MCF 10A (cell line): ENCODE measurements around the gene MYO1E. TPM values are rescaled to one million over a fixed set of nuclear protein-coding genes. Genes with fewer than 3 reads are reported as not detected.

Experiments
- BruUV-seq: library from RNA; stranded (reverse); fragments of 400-500 nt; replicated peaks from 2 replicates; lab custom pipeline; 2021; lab: Mats Ljungman, UMichigan
- CTCF ChIA-PET: fragments of 300-600 bp; sonication (Branson Sonifier 250); formaldehyde crosslinking; extraction: SDS; loops from one replicate; lab custom pipeline; 2021; ENCODE audit warnings: antibody characterized with exemption, inconsistent platforms; lab: Yijun Ruan, JAX
- POLR2A ChIA-PET: fragments of 300-600, 350-650 bp; sonication (Branson Sonifier 250); formaldehyde crosslinking; extraction: SDS; loops from one replicate; lab custom pipeline; 2020; ENCODE audit warnings: antibody characterized with exemption, inconsistent platforms; lab: Yijun Ruan, JAX
- DNase-seq: peaks from one replicate; pipeline ENCODE4 v3.0.0-alpha.2; 2018; ENCODE audit not compliant: unreplicated experiment
- H3K27ac Mint-ChIP-seq: one replicate; pipeline ENCODE4 v1.8.0; 2022; ENCODE audit warnings: mild to moderate bottlenecking, low read depth, mixed read lengths; ENCODE audit not compliant: unreplicated experiment
- H3K27me3 Mint-ChIP-seq: one replicate; pipeline ENCODE4 v1.8.0; 2022; ENCODE audit warnings: mixed read lengths; ENCODE audit not compliant: insufficient read depth, unreplicated experiment
- H3K36me3 Mint-ChIP-seq: one replicate; pipeline ENCODE4 v1.8.0; 2022; ENCODE audit warnings: mild to moderate bottlenecking, moderate library complexity, mixed read lengths; ENCODE audit not compliant: insufficient read depth, unreplicated experiment
- H3K4me1 Mint-ChIP-seq: one replicate; pipeline ENCODE4 v1.8.0; 2022; ENCODE audit warnings: mixed read lengths; ENCODE audit not compliant: insufficient read depth, unreplicated experiment
- H3K4me3 Mint-ChIP-seq: one replicate; pipeline ENCODE4 v1.8.0; 2022; ENCODE audit warnings: mild to moderate bottlenecking, moderate library complexity, mixed read lengths; ENCODE audit not compliant: unreplicated experiment
- H3K9me3 Mint-ChIP-seq: one replicate; pipeline ENCODE4 v1.8.0; 2022; ENCODE audit warnings: mixed read lengths; ENCODE audit not compliant: unreplicated experiment
- CTCF ChIP-seq: fragments of 200-600 bp; IDR thresholded peaks from one replicate; pipeline ENCODE4 v1.8.0; 2022; ENCODE audit warnings: antibody characterized with exemption, mild to moderate bottlenecking; ENCODE audit not compliant: unreplicated experiment
- intact Hi-C: fragments of 100-400 bp; cut with micrococcal nuclease; formaldehyde crosslinking; loops from 2 replicates; pipeline ENCODE4 v1.14.1; 2022
- total RNA-seq: library from RNA; stranded (reverse); gene quantifications from 2 replicates; pipeline ENCODE4 v1.2.3, GENCODE V29; 2022

MYO1E gene
- total RNA-seq, 1 experiment from 2014 or later: 121 TPM

GRCh38 chr15:59360305-59360704 lies 12.4 kb downstream of the MYO1E start:
- H3K4me3 Mint-ChIP-seq: no peak overlapping the region
- H3K36me3 Mint-ChIP-seq: peaks cover 10% of the 10 kb centered on the region
- BruUV-seq: no TSS peak
- no peaks in the 10 kb centered on the region for H3K9me3 Mint-ChIP-seq
- H3K4me1 Mint-ChIP-seq: peaks cover 8% of the 10 kb centered on the region
- ChIA-PET CTCF (interaction anchor here (1.2 kb wide), 1 partner anchor 113 kb away, joined by 5 read pairs; no protein-coding TSS in a partner anchor), POLR2A (interaction anchor here (1.2 to 4.2 kb wide), 5 partner anchors 9 to 77 kb away, joined by 4 to 16 read pairs (median 5); partner anchors contain the start of gene MYO1E)
- DNase-seq: no peak
- TF ChIP-seq CTCF: no peak
- no peak overlapping the region for H3K27ac Mint-ChIP-seq
- intact Hi-C loops: no loop called here
- H3K27me3 Mint-ChIP-seq: no peaks in the 10 kb centered on the region

DNA sequence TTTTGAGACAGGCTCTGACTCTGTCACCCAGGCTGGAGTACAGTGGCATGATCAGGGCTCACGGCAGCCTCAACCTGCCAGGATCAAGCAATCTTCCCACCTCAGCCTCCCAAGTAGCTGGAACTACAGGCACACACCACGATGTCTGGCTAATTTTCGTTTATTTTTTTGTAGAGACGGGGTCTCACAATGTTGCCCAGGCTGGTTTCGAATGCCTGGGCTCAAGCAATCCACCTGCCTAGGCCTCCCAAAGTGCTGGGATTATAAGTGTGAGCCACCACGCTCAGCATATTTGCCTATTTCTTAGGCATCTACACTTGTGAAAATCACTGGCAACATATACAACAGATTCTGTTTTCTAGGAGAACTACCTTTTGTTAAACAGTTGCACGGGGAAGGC lies 16.9 kb downstream of the MYO1E start:
- Mint-ChIP-seq H3K36me3 (peaks cover 10% of the 10 kb centered on the region), H3K4me3 (no peak overlapping the region), H3K4me1 (peaks cover 23% of the 10 kb centered on the region), H3K27me3 (no peaks in the 10 kb centered on the region), H3K9me3 (no peaks in the 10 kb centered on the region), H3K27ac (no peak overlapping the region)
- DNase-seq: no peak
- BruUV-seq: no TSS peak
- CTCF ChIA-PET: interaction anchor here (1.1 kb wide), 1 partner anchor 108 kb away, joined by 3 read pairs; no protein-coding TSS in a partner anchor
- intact Hi-C loops: no loop called here
- POLR2A ChIA-PET: interaction anchor here (0.9 to 1.2 kb wide), 2 partner anchors 12 to 17 kb away, joined by 3 read pairs; partner anchors contain the start of gene MYO1E
- TF ChIP-seq CTCF: no peak

GRCh38 chr15:59354417-59355031 lies 18.1 kb downstream of the MYO1E start:
- ChIA-PET CTCF (no interaction called here), POLR2A (interaction anchor here (0.6 to 1.2 kb wide), 3 partner anchors 9 to 55 kb away, joined by 3 to 4 read pairs (median 4); no protein-coding TSS in a partner anchor)
- DNase-seq: no peak
- peaks cover 33% of the 10 kb centered on the region for H3K4me1 Mint-ChIP-seq
- TF ChIP-seq CTCF: no peak
- H3K27ac Mint-ChIP-seq: no peak overlapping the region
- H3K27me3 Mint-ChIP-seq: no peaks in the 10 kb centered on the region
- no peaks in the 10 kb centered on the region for H3K9me3 Mint-ChIP-seq
- no TSS peak for BruUV-seq
- no peak overlapping the region for H3K4me3 Mint-ChIP-seq
- peaks cover 12% of the 10 kb centered on the region for H3K36me3 Mint-ChIP-seq
- intact Hi-C loops: loop anchor here (5.0 kb wide), 1 partner anchor 47 kb away; no protein-coding TSS in a partner anchor

- intact Hi-C loops: loop anchor here (5.0 kb wide), 1 partner anchor 47 kb away; no protein-coding TSS in a partner anchor
- H3K27me3 Mint-ChIP-seq: no peaks in the 10 kb centered on the region
Measured at GRCh38 chr15:59353994-59354416, 18.7 kb downstream of the MYO1E start.

More at GRCh38 chr15:59353994-59354416, 18.7 kb downstream of the MYO1E start:
- no TSS peak for BruUV-seq
- no peaks in the 10 kb centered on the region for H3K9me3 Mint-ChIP-seq
- ChIA-PET CTCF (interaction anchor here (0.6 kb wide), 1 partner anchor 55 kb away, joined by 3 read pairs; no protein-coding TSS in a partner anchor), POLR2A (interaction anchor here (1.0 kb wide), 1 partner anchor 54 kb away, joined by 3 read pairs; no protein-coding TSS in a partner anchor)
- peaks cover 16% of the 10 kb centered on the region for H3K36me3 Mint-ChIP-seq
- DNase-seq: no peak
- H3K4me1 Mint-ChIP-seq: peaks cover 38% of the 10 kb centered on the region
- H3K27ac Mint-ChIP-seq: no peak overlapping the region
- no peak for TF ChIP-seq CTCF
- H3K4me3 Mint-ChIP-seq: no peak overlapping the region
